ENCODE data around the gene PALM3.

- no peak for TF ChIP-seq SP1 (IDR thresholded peaks at IDR 0.05)
- no peak for TF ChIP-seq FOXA1 (IDR thresholded peaks at IDR 0.05)
- no peak for TF ChIP-seq SUZ12 (IDR thresholded peaks at IDR 0.05)
- TF ChIP-seq ELF4 (IDR thresholded peaks at IDR 0.05) = no peak
- no peak for TF ChIP-seq CTBP1 (IDR thresholded peaks at IDR 0.05; ENCODE audit: borderline replicate concordance)
- no peak for TF ChIP-seq TARDBP (IDR thresholded peaks at IDR 0.05)
- no peak for TF ChIP-seq PKNOX1 (IDR thresholded peaks at IDR 0.05)
- TF ChIP-seq FOXM1 (IDR thresholded peaks at IDR 0.05; ENCODE audit: borderline replicate concordance) = no peak
- no peak for TF ChIP-seq ARNT (IDR thresholded peaks at IDR 0.05)
- no peak for TF ChIP-seq ZNF384 (IDR thresholded peaks at IDR 0.05)
These were observed 8.6 kb upstream of the PALM3 start for GRCh38 chr19:14070268-14071050.
